ENCODE measurements around the gene INPP5F. TPM values are rescaled to one million over a fixed set of nuclear protein-coding genes. Genes with fewer than 3 reads are reported as not detected.

INPP5F gene
- total and polyA plus RNA-seq, 2 donors (not counting 1 experiment from before 2014, with no cell fraction given) = 11.2 to 37.5 TPM

GRCh38 chr10:119725517-119725827 lies 378 bp upstream of the INPP5F start:
- Mint-ChIP-seq H3K27me3 (no peaks in the 10 kb centered on the region), H3K27ac (peak overlapping the region; percentile 95), H3K9me3 (ENCODE audit: insufficient read depth) (no peaks in the 10 kb centered on the region), H3K4me3 (peak overlapping the region; percentile 86), H3K4me1 (peaks cover 50% of the 10 kb centered on the region)
- H2AFZ ChIP-seq (ENCODE audit: insufficient read depth, low read depth, low read length, poor library complexity, severe bottlenecking) = peak overlapping the region; percentile 90
- ChIA-PET CTCF (interaction anchor here (0.6 to 6.5 kb wide), 15 partner anchors 9 to 134 kb away, joined by 3 to 99 read pairs (median 4); partner anchors contain the start of gene BAG3), POLR2A (interaction anchor here (0.6 to 4.1 kb wide), 12 partner anchors 12 to 536 kb away, joined by 3 to 65 read pairs (median 4); no protein-coding TSS in a partner anchor)
- TF ChIP-seq CTCF (IDR thresholded peaks at IDR 0.05) = no peak
- no peak for TF ChIP-seq EZH2 (IDR thresholded peaks at IDR 0.05; ENCODE audit: borderline replicate concordance, insufficient read depth, low read depth, low read length, poor library complexity, severe bottlenecking)
- peaks cover 0 to 2% (median 0%) of the 10 kb centered on the region in 3 donors for H3K9me3 ChIP-seq (ENCODE audit: control extremely low read depth in 1 of 3, control insufficient read depth in 2 of 3, insufficient read depth in 1 of 3, low read length in 2 of 3)
- peak overlapping the region; percentile 73 to 90 for H3K27ac ChIP-seq (ENCODE audit: low read length in 2 of 2)
- peak overlapping the region; percentile 30 to 85 (median 70) for H3K4me3 ChIP-seq (ENCODE audit: control extremely low read depth in 1 of 5, extremely low read depth in 1 of 5, insufficient read depth in 1 of 5, low read depth in 2 of 5, low read length in 4 of 5)
- DNase-seq (no peak), ATAC-seq (ENCODE audit: low read depth) (no peak)
- H3K36me3 ChIP-seq (replicated peaks in 1 of 2; ENCODE audit: control extremely low read depth in 1 of 2, control insufficient read depth in 1 of 2, extremely low read depth in 1 of 2, insufficient read depth in 2 of 2, low read length in 1 of 2) = no peaks in the 10 kb centered on the region
- intact Hi-C loops (cut with micrococcal nuclease) = loop anchor here (1.0 to 5.0 kb wide), 5 partner anchors 16 to 147 kb away; partner anchors contain the start of genes BAG3 and MCMBP
- peaks cover 38 to 51% of the 10 kb centered on the region in 2 donors for H3K4me1 ChIP-seq (ENCODE audit: control insufficient read depth in 2 of 2, insufficient read depth in 2 of 2, low read length in 2 of 2)
- H3K4me2 ChIP-seq (replicated peaks; ENCODE audit: low read depth, low read length, poor library complexity, severe bottlenecking) = peak overlapping the region; percentile 95
- H3K79me2 ChIP-seq (ENCODE audit: control insufficient read depth, insufficient read depth, low read length) = peaks cover 40% of the 10 kb centered on the region
- no peaks in the 10 kb centered on the region for H3K27me3 ChIP-seq (replicated peaks in 1 of 4; ENCODE audit: control extremely low read depth in 1 of 4, control insufficient read depth in 3 of 4, insufficient read depth in 4 of 4, low read length in 3 of 4)
- H3K9ac ChIP-seq (ENCODE audit: low read length) = peak overlapping the region; percentile 85
- no peaks in the 10 kb centered on the region for H4K20me1 ChIP-seq (ENCODE audit: control insufficient read depth, insufficient read depth, low read length, poor library complexity, severe bottlenecking)
- 0% methylated on average over 30 of the region's 32 CpGs for WGBS (ENCODE audit: insufficient coverage)

- CTCF ChIA-PET = interaction anchor here (0.9 to 6.5 kb wide), 10 partner anchors 11 to 172 kb away, joined by 3 to 99 read pairs (median 19); no protein-coding TSS in a partner anchor
Observed at GRCh38 chr10:119726676-119727261, 919 bp downstream of the INPP5F start.

More at GRCh38 chr10:119726676-119727261, 919 bp downstream of the INPP5F start:
- Histone ChIP-seq H3K9me3 (ENCODE audit: control extremely low read depth in 1 of 3, control insufficient read depth in 2 of 3, insufficient read depth in 1 of 3, low read length in 2 of 3) (no peaks in the 10 kb centered on the region), H3K4me1 (ENCODE audit: control insufficient read depth in 2 of 2, insufficient read depth in 2 of 2, low read length in 2 of 2) (peaks cover 38 to 51% of the 10 kb centered on the region in 2 donors), H3K4me2 (replicated peaks; ENCODE audit: low read depth, low read length, poor library complexity, severe bottlenecking) (peak overlapping the region; percentile 95), H3K36me3 (replicated peaks in 1 of 2; ENCODE audit: control extremely low read depth in 1 of 2, control insufficient read depth in 1 of 2, extremely low read depth in 1 of 2, insufficient read depth in 2 of 2, low read length in 1 of 2) (no peaks in the 10 kb centered on the region), H2AFZ (ENCODE audit: insufficient read depth, low read depth, low read length, poor library complexity, severe bottlenecking) (peak overlapping the region; percentile 90), H3K4me3 (ENCODE audit: control extremely low read depth in 1 of 5, extremely low read depth in 1 of 5, insufficient read depth in 1 of 5, low read depth in 2 of 5, low read length in 4 of 5) (peak overlapping the region; percentile 55 to 85 (median 70)), H3K9ac (ENCODE audit: low read length) (peak overlapping the region; percentile 85), H3K27ac (ENCODE audit: low read length in 2 of 2) (peak overlapping the region; percentile 34 to 90), H4K20me1 (ENCODE audit: control insufficient read depth, insufficient read depth, low read length, poor library complexity, severe bottlenecking) (no peaks in the 10 kb centered on the region), H3K79me2 (ENCODE audit: control insufficient read depth, insufficient read depth, low read length) (peaks cover 53% of the 10 kb centered on the region), H3K27me3 (replicated peaks in 1 of 4; ENCODE audit: control extremely low read depth in 1 of 4, control insufficient read depth in 3 of 4, insufficient read depth in 4 of 4, low read length in 3 of 4) (no peaks in the 10 kb centered on the region)
- no peaks in the 10 kb centered on the region for H3K27me3 Mint-ChIP-seq
- DNase-seq = peak; percentile 9
- peaks cover 48% of the 10 kb centered on the region for H3K4me1 Mint-ChIP-seq
- H3K27ac Mint-ChIP-seq = peak overlapping the region; percentile 94
- 37% methylated on average over 8 of the region's 14 CpGs for WGBS (ENCODE audit: insufficient coverage)
- ATAC-seq (ENCODE audit: low read depth) = no peak
- POLR2A ChIA-PET = interaction anchor here (0.6 to 4.1 kb wide), 5 partner anchors 15 to 145 kb away, joined by 3 to 65 read pairs (median 4); no protein-coding TSS in a partner anchor
- H3K9me3 Mint-ChIP-seq (ENCODE audit: insufficient read depth) = no peaks in the 10 kb centered on the region
- TF ChIP-seq CTCF (IDR thresholded peaks at IDR 0.05) (no peak), EZH2 (IDR thresholded peaks at IDR 0.05; ENCODE audit: borderline replicate concordance, insufficient read depth, low read depth, low read length, poor library complexity, severe bottlenecking) (no peak)
- intact Hi-C loops (cut with micrococcal nuclease) = loop anchor here (1.0 to 5.0 kb wide), 4 partner anchors 24 to 146 kb away; partner anchors contain the start of gene MCMBP
- H3K4me3 Mint-ChIP-seq = peak overlapping the region; percentile 98

Measured in B cell (primary cell).